ENCODE data around the gene PTPN21. TPM values are rescaled to one million over a fixed set of nuclear protein-coding genes. Genes with fewer than 3 reads are reported as not detected.

Gene PTPN21
- total RNA-seq, 1 donor, result 16.2 TPM

- H3K4me3 ChIP-seq (ENCODE audit: low read depth, low read length), result no peak overlapping the region
- no peak for TF ChIP-seq CTCF (IDR thresholded peaks at IDR 0.05; ENCODE audit: insufficient read depth, low read length)
- DNase-seq (ENCODE audit: low read depth), result peak; percentile 66
Observed at GRCh38 chr14:88468406-88468805, 86.4 kb downstream of the PTPN21 start.

GRCh38 chr14:88463318-88463717 lies 91.5 kb downstream of the PTPN21 start:
- DNase-seq (ENCODE audit: low read depth), result no peak
- peak; percentile 34 for TF ChIP-seq CTCF (IDR thresholded peaks at IDR 0.05; ENCODE audit: insufficient read depth, low read length)
- H3K4me3 ChIP-seq (ENCODE audit: low read depth, low read length), result no peak overlapping the region

- no peak overlapping the region for H3K4me3 ChIP-seq (ENCODE audit: low read depth, low read length)
- TF ChIP-seq CTCF (IDR thresholded peaks at IDR 0.05; ENCODE audit: insufficient read depth, low read length), result no peak
- no peak for DNase-seq (ENCODE audit: low read depth)
Observed at GRCh38 chr14:88454886-88455285, 99.9 kb downstream of the PTPN21 start.

GRCh38 chr14:88452231-88452630 lies 102.6 kb downstream of the PTPN21 start:
- no peak overlapping the region for H3K4me3 ChIP-seq (ENCODE audit: low read depth, low read length)
- TF ChIP-seq CTCF (IDR thresholded peaks at IDR 0.05; ENCODE audit: insufficient read depth, low read length), result no peak
- no peak for DNase-seq (ENCODE audit: low read depth)

GRCh38 chr14:88439088-88439487 lies 115.7 kb downstream of the PTPN21 start:
- no peak overlapping the region for H3K4me3 ChIP-seq (ENCODE audit: low read depth, low read length)
- DNase-seq (ENCODE audit: low read depth), result no peak
- no peak for TF ChIP-seq CTCF (IDR thresholded peaks at IDR 0.05; ENCODE audit: insufficient read depth, low read length)

GRCh38 chr14:88437658-88438057 lies 117.1 kb downstream of the PTPN21 start:
- TF ChIP-seq CTCF (IDR thresholded peaks at IDR 0.05; ENCODE audit: insufficient read depth, low read length), result peak; percentile 22
- no peak overlapping the region for H3K4me3 ChIP-seq (ENCODE audit: low read depth, low read length)
- DNase-seq (ENCODE audit: low read depth), result no peak

GRCh38 chr14:88430976-88431375 lies 123.8 kb downstream of the PTPN21 start:
- no peak overlapping the region for H3K4me3 ChIP-seq (ENCODE audit: low read depth, low read length)
- no peak for TF ChIP-seq CTCF (IDR thresholded peaks at IDR 0.05; ENCODE audit: insufficient read depth, low read length)
- DNase-seq (ENCODE audit: low read depth), result no peak
